DND-41 (cell line): Measurements from ENCODE around the gene COL8A2.

ENCODE experiments used
- ATAC-seq: fragments of 200-7000 bp; cut with Tn5 transposase; 3 replicates; pipeline ENCODE4 v1.9.1; 2021; ENCODE audit warnings: low read depth; ENCODE audit not compliant: insufficient read depth
- DNase-seq: peaks from one replicate; pipeline ENCODE4 v3.0.0-alpha.2; 2020
- H2AFZ ChIP-seq: 2 replicates; pipeline ENCODE4 v1.6.0; 2012; ENCODE audit warnings: low read depth, low read length
- H3K27ac ChIP-seq: 2 replicates; pipeline ENCODE4 v1.5.1; 2012; ENCODE audit warnings: low read length, inconsistent platforms
- H3K27me3 ChIP-seq: fragments of 200-600 bp; sonication (generic); 2 replicates; pipeline ENCODE4 v1.6.0; 2012; ENCODE audit warnings: low read length, mild to moderate bottlenecking, inconsistent platforms; ENCODE audit not compliant: insufficient read depth, poor library complexity
- H3K36me3 ChIP-seq: 2 replicates; pipeline ENCODE4 v1.5.1; 2012; ENCODE audit warnings: low read length, inconsistent platforms; ENCODE audit not compliant: insufficient read depth
- H3K4me1 ChIP-seq: 2 replicates; pipeline ENCODE4 v1.5.1; 2012; ENCODE audit warnings: mild to moderate bottlenecking, low read length; ENCODE audit not compliant: insufficient read depth
- H3K4me2 ChIP-seq: 2 replicates; pipeline ENCODE4 v1.6.0; 2012; ENCODE audit warnings: mild to moderate bottlenecking, moderate library complexity, low read length, inconsistent platforms; ENCODE audit not compliant: insufficient read depth
- H3K4me3 ChIP-seq, 2 experiments: fragments of 200-600 bp in 1 of 2; shearing (Covaris generic) in 1 of 2; 2 replicates each; pipeline ENCODE4 v1.5.1; 2012 to 2016; ENCODE audit warnings: inconsistent platforms in 2 of 2, low read length in 2 of 2, mild to moderate bottlenecking in 2 of 2, low read depth in 1 of 2, moderate library complexity in 1 of 2
- H3K79me2 ChIP-seq: 2 replicates; pipeline ENCODE4 v1.6.0; 2012; ENCODE audit warnings: low read length, inconsistent platforms; ENCODE audit not compliant: insufficient read depth
- H3K9ac ChIP-seq: 2 replicates; pipeline ENCODE4 v1.6.0; 2012; ENCODE audit warnings: low read depth, mild to moderate bottlenecking, inconsistent platforms, low read length, moderate library complexity
- H3K9me3 ChIP-seq: 2 replicates; pipeline ENCODE4 v1.5.1; 2012; ENCODE audit warnings: low read length, moderate library complexity, mild to moderate bottlenecking, inconsistent platforms; ENCODE audit not compliant: insufficient read depth, severe bottlenecking
- H4K20me1 ChIP-seq: 2 replicates; pipeline ENCODE4 v1.6.0; 2012; ENCODE audit warnings: low read length; ENCODE audit not compliant: insufficient read depth
- EZH2 ChIP-seq: IDR thresholded peaks from 3 replicates; pipeline ENCODE4 v1.6.1; 2012; ENCODE audit warnings: borderline replicate concordance, low read depth, mild to moderate bottlenecking, moderate library complexity, low read length, inconsistent platforms; ENCODE audit not compliant: severe bottlenecking
- TF ChIP-seq, protein P1 (sequence below): IDR thresholded peaks from 2 replicates; pipeline ENCODE4 v1.5.1; 2012; ENCODE audit warnings: borderline replicate concordance, low read length, moderate library complexity, mild to moderate bottlenecking; ENCODE audit not compliant: poor library complexity, severe bottlenecking; ENCODE audit errors: extremely low read depth

The COL8A2 gene

GRCh38 chr1:36109041-36109679, 15.9 kb downstream of the COL8A2 start:
- Histone ChIP-seq H3K9ac (no peak overlapping the region), H3K27me3 (no peaks in the 10 kb centered on the region), H3K79me2 (no peaks in the 10 kb centered on the region), H4K20me1 (no peaks in the 10 kb centered on the region), H3K36me3 (no peaks in the 10 kb centered on the region), H3K4me2 (no peak overlapping the region), H3K27ac (no peak overlapping the region), H3K4me3 (no peak overlapping the region), H3K9me3 (no peaks in the 10 kb centered on the region), H2AFZ (no peak overlapping the region), H3K4me1 (no peaks in the 10 kb centered on the region)
- TF ChIP-seq, protein P1, sequence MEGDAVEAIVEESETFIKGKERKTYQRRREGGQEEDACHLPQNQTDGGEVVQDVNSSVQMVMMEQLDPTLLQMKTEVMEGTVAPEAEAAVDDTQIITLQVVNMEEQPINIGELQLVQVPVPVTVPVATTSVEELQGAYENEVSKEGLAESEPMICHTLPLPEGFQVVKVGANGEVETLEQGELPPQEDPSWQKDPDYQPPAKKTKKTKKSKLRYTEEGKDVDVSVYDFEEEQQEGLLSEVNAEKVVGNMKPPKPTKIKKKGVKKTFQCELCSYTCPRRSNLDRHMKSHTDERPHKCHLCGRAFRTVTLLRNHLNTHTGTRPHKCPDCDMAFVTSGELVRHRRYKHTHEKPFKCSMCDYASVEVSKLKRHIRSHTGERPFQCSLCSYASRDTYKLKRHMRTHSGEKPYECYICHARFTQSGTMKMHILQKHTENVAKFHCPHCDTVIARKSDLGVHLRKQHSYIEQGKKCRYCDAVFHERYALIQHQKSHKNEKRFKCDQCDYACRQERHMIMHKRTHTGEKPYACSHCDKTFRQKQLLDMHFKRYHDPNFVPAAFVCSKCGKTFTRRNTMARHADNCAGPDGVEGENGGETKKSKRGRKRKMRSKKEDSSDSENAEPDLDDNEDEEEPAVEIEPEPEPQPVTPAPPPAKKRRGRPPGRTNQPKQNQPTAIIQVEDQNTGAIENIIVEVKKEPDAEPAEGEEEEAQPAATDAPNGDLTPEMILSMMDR = no peak
- TF ChIP-seq EZH2 = no peak
- DNase-seq (peak; percentile 20), ATAC-seq (peak; percentile 76)

DNA sequence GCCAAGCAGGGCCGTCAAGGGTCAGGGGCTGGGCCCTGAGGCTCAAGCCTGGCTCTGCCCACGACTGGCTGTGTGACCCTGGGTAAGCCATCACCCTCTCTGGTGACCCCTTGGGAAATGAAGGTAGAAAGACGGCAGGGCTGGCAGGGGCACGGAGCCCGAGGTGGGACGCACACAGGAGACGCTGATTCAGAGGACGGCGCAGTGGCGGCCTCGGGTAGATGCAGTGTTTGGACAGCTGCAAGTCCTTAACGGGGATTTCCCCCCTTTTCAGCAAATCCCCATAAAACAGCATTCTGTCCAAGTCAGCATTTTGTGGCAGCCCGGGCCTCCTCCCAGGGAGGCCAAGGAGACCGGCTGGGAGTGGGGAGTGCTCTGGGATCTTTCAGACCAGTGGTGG, 16.7 kb downstream of the COL8A2 start:
- Histone ChIP-seq H3K4me1 (no peaks in the 10 kb centered on the region), H3K9ac (no peak overlapping the region), H4K20me1 (no peaks in the 10 kb centered on the region), H3K4me2 (no peak overlapping the region), H3K79me2 (no peaks in the 10 kb centered on the region), H3K27me3 (no peaks in the 10 kb centered on the region), H2AFZ (no peak overlapping the region), H3K9me3 (no peaks in the 10 kb centered on the region), H3K36me3 (no peaks in the 10 kb centered on the region), H3K27ac (no peak overlapping the region), H3K4me3 (no peak overlapping the region)
- TF ChIP-seq, protein P1 = no peak
- no peak for TF ChIP-seq EZH2
- ATAC-seq (no peak), DNase-seq (no peak)

GRCh38 chr1:36107394-36107793, 17.6 kb downstream of the COL8A2 start:
- DNase-seq (no peak), ATAC-seq (no peak)
- Histone ChIP-seq H3K79me2 (no peaks in the 10 kb centered on the region), H3K27ac (no peak overlapping the region), H3K27me3 (no peaks in the 10 kb centered on the region), H2AFZ (no peak overlapping the region), H4K20me1 (no peaks in the 10 kb centered on the region), H3K9me3 (no peaks in the 10 kb centered on the region), H3K4me3 (no peak overlapping the region), H3K4me2 (no peak overlapping the region), H3K4me1 (no peaks in the 10 kb centered on the region), H3K36me3 (no peaks in the 10 kb centered on the region), H3K9ac (no peak overlapping the region)
- TF ChIP-seq, protein P1 = no peak
- TF ChIP-seq EZH2 = no peak
